NCI-H2196 treated with DMSO at 0.1 percent for 48 hours (cell line): ENCODE data around the gene UGT1A6.

Experiments used
- DNase-seq: peaks from one replicate; lab custom pipeline; 2025; ENCODE audit not compliant: unreplicated experiment; lab: John Stamatoyannopoulos, UW

Gene UGT1A6

DNA sequence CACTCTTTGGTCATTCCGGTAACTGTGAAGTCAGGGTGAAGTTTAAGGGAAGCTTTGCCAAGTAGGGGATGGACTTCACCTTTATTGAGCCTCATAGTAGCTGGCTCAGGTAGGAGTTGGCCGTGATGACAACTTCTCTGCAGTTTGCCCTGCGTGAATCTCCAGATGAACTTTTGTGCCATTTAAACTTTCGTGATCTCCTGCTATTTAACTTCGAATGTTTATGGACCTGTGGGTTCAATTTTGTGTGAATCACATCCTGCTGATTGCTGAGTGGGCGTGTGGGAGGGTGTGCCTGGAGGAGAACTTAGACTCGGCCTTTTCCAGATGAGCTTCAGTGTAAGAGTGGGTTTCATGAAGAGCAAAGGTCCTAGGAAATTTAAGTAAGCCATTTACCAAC lies 71.6 kb downstream of the UGT1A6 start:
- DNase-seq = no peak

DNA sequence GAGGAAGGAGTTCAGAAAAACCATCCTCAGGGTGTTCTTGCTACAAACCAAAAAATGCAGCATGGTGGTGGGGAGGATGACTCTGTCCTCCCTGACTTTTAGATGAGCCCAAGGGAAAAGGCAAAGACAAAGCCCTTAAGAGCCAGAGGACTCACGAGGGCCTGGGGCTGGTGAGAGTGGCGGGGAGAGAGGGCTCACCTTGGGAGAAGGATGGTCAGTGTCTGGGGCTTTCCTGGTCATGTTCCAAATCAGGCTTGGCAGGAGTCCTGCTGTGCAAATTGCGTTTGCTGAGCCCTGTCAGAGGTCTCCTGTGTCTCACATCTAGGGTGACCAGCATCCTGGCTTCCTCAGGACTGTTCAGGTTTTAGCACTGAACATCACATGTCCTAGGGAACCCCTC lies 72.1 kb downstream of the UGT1A6 start:
- no peak for DNase-seq

DNA sequence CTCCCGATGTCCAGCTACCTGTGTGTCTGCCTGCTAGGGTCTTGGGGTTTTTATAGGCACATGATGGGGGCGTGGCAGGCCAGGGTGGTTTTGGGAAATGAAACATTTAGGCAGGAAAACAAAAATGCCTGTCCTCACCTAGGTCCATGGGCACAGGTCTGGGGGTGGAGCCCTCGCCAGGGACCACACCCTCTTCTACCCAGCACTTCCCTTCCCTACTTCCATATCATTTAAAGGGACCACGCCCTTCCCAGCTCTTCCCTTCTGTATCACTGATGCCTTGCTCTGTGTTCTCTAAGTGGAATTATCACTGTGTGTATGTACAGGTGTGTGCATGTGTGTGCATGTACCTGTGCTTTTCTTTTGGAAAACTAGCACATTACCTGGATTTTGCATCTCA lies 73.7 kb downstream of the UGT1A6 start:
- no peak for DNase-seq

DNA sequence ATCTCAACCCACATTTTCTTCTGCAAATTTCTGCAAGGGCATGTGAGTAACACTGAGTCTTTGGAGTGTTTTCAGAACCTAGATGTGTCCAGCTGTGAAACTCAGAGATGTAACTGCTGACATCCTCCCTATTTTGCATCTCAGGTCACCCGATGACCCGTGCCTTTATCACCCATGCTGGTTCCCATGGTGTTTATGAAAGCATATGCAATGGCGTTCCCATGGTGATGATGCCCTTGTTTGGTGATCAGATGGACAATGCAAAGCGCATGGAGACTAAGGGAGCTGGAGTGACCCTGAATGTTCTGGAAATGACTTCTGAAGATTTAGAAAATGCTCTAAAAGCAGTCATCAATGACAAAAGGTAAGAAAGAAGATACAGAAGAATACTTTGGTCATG lies 75.4 kb downstream of the UGT1A6 start:
- no peak for DNase-seq

DNA sequence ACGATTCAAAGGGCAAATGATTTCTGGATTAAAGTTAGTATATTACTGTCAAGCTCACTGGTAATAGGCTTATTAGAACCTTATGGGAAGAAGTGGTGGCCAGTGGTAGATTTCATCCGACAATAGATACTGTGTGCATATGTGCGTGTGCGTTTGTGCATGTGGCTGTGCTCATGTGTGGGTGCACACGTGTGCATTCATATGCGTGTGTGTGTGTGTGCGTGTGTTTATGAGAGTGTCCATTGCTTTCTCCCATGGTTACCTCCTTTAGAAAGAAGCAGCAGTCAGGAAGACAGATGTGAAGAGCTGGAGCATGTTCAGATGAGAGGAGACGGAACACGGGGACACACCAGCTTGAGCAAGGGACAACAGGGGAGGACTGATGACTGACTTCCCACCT lies 76.6 kb downstream of the UGT1A6 start:
- no peak for DNase-seq

DNA sequence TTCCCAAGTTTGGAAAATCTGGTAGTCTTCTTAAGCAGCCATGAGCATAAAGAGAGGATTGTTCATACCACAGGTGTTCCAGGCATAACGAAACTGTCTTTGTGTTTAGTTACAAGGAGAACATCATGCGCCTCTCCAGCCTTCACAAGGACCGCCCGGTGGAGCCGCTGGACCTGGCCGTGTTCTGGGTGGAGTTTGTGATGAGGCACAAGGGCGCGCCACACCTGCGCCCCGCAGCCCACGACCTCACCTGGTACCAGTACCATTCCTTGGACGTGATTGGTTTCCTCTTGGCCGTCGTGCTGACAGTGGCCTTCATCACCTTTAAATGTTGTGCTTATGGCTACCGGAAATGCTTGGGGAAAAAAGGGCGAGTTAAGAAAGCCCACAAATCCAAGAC lies 79.5 kb downstream of the UGT1A6 start:
- DNase-seq = no peak

GRCh38 chr2:233772583-233772982 lies 79.9 kb downstream of the UGT1A6 start:
- no peak for DNase-seq

DNA sequence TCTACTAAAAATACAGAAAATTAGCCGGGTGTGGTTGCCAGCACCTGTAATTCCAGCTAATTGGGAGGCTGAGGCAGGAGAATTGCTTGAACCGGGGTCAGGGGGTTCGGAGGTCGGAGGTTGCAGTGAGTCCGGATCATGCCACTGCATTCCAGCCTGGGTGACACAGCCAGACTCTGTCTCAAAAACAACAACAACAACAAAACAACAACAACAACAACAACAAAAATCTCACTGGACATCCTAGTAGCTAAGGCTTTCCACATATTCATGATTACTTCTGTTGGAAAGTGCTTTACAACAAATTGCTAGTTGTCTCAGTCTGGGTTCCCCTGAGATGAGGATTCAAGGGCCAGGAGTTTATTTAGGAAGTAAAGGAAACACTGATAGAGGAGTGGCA lies 81.2 kb downstream of the UGT1A6 start:
- no peak for DNase-seq

GRCh38 chr2:233775414-233775813 lies 82.7 kb downstream of the UGT1A6 start:
- no peak for DNase-seq

DNA sequence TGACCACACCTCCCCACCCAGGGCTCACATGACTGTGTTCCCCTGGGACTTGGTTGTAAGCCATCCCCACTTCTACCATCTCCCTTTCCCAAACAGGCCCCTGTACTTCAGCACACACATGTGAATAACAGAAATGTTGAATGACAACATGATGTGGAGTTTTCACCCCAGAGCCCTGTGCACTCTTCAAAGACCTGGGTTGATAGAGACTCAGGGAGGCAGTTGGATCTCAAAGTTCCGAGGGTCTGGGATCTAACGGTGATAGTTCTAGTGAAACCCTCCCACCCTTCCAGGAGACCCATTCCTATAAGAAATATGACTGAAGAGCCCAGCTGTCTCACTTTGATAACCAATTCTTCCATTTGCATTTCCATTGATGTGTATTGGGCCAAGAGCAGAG lies 85.3 kb downstream of the UGT1A6 start, which contains the start of gene MROH2A:
TSS of gene MROH2A (plus strand) at position 301 of the 400 bp plus-strand sequence. CDS start 1,029 bp downstream, outside the sequence.
- DNase-seq = no peak

- no peak for DNase-seq
Measured at GRCh38 chr2:233779722-233780121, 87.0 kb downstream of the UGT1A6 start.

GRCh38 chr2:233780771-233781170 lies 88.1 kb downstream of the UGT1A6 start:
- no peak for DNase-seq

DNA sequence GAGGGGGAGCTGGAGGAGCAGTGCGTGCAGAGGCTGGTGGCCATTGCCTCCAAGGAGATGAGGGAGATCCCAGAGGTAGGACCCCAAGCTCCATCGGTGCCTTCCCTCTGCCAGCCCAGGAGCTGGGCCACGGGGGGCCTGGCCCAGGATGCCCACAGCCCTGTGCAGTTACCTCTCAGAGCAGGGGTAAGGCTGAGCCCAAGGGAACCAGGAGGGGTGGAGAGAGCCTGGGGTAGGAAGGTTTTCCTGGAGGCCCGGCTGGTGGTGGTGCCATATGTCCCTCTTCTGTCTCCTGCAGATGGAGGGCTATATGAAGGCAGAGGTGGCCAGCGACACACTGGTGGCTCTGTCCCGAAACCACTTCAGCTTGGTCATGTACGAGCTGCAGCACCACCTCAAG lies 96.9 kb downstream of the UGT1A6 start:
- no peak for DNase-seq

DNA sequence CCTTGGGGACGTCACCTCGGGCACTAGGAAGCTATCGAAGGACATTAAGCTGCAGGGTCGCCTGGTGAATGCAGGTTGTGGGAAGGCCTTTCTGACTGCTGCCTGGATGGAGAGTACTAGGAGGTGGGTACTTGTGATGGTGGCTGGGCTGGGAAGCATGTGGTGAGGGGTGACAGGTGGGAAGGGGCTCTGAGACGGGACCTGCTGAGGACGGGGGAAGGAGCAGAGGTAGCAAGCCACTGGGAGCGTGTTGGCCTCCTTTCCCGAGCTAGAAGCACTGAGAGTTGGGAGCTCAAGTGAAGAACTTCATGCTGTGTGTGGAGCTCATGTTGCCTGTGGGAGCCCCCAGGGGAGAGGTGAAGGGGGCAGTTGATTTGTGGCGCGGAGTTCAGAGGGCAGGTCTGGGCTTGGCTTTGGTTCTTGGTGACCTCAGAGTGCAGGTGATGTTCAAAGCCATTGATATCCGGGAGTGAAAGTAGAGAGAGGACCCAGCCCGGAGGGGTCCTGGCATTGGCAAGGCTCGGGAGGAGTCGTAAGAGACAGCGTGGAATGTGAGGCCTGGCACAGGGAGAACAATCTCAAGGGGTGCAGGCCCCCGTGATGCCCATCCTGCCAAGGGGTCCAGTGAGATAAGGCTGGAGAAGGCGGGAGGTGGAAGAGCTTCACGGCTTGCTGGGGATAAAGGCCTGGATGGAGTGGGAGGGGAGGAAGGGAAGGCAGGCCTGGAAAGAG lies 98.6 kb downstream of the UGT1A6 start:
- no peak for DNase-seq

DNA sequence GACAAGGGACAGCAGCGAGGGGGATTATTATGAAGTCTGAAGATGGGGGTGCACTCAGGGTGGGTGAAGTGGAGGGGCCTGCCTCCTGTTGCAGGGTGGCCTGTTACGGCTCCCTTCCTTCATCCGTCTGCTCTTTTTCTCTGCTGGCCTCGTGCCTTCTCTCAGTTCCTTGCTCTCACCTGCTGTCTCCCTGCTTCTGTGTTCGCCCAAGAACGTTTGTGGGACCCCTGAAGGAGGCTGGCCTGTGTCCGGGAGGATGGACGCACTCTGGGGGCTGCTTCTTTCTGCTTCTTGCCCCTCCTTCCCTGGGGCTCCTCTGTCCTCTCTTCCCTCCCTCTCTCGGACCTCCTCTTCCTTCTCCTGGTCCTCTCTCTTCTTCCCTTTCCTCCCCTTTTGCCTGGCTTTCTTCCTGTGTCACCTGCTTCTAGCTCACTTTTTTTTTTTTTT lies 99.2 kb downstream of the UGT1A6 start:
- no peak for DNase-seq

- no peak for DNase-seq
Measured at GRCh38 chr2:233792720-233793119, 100.0 kb downstream of the UGT1A6 start.

DNA sequence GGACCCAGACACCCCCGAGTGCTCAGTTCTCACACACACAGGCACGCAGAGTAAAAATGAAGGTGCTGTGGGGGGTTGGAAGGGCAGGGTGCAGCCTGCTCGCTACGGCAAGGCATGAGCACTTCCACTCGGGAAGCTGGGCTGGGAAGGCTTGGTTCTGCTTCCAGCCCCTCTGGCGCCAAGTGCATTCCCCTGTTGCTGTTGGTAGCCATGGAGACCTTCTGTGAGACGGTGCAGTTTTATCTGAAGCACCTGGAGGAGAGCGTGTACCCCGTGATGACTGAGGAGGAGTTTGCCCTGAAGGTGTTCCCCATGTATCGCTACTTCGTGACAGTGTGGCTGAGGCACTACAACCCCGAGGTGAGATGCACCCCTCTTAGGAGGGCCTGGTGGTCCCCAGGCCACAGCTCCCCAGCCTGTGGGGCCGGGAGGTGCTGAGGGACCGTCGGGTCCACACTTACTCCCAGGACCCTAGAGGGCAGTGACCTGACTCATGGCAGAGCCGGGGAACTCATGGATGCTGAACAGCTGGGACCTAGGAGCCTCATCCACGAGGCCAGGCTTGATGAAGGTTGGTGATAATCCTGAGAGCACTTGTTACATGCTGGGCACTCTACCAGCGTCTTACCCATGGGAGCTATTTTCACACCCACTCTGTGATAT lies 100.9 kb downstream of the UGT1A6 start:
- DNase-seq = no peak

DNA sequence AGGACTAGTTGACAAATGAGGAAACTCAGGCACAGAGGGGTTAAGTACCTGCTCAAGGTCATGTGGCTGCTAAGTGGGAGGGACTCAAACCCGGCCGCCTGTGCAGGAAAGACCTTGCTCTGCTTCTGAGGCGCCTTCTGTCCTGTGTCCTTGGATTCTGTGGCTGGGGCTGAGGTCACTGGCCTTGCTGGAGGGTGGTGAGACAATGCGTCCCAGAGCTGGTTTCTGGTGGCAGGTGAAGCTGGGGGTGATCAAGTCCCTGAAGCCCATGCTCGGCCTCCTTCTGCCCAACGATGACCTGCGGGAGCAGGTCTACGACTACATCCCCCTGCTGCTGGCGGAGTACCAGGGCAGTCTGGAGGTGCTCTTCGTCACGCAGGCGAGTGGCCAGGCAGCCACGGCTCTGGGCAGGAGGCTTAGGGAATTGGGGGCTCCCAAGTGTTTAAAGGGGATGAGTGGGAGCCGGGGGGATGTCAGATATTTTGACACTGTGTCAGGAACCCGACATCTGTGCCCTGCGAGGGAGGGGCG lies 101.5 kb downstream of the UGT1A6 start:
- DNase-seq = no peak

- DNase-seq = no peak
Measured at GRCh38 chr2:233795735-233796171, 103.1 kb downstream of the UGT1A6 start.

GRCh38 chr2:233796254-233796653 lies 103.6 kb downstream of the UGT1A6 start:
- DNase-seq = no peak

GRCh38 chr2:233798335-233799086 lies 105.8 kb downstream of the UGT1A6 start:
- DNase-seq = no peak
